Stimulated activated CD4-positive, alpha-beta T cell treated with anti-CD3 and anti-CD28 coated beads, Interleukin-2, amount 100 ng/mL, for 48 hours (primary cell): ENCODE measurements around the gene PADI2.

ENCODE experiments used
- DNase-seq, 2 donors: peaks; one replicate each; pipeline ENCODE4 v3.0.0-alpha.2; 2020

The PADI2 gene

GRCh38 chr1:17139637-17140036 is 20.4 kb upstream of the PADI2 start:
- DNase-seq = no peak

DNA sequence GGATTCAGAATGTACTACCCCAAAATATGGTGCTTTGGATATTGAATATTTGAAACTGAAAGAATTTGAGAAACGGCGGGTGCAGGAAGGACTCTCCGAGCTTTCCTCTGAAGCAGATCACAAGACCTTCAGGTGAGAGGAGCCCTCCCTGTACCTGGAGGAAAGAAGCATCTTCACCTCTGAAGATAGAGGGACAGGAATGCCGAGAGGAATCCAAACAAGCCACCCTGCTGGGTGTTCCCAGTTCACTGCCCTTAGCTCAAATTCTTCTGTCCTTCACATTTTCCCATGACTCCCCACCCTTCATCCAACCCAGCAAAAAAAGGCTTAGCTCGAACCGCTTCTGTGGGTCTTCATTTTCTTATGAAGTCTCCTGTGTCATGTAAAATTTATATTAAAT is 18.2 kb upstream of the PADI2 start:
- DNase-seq = no peak

DNA sequence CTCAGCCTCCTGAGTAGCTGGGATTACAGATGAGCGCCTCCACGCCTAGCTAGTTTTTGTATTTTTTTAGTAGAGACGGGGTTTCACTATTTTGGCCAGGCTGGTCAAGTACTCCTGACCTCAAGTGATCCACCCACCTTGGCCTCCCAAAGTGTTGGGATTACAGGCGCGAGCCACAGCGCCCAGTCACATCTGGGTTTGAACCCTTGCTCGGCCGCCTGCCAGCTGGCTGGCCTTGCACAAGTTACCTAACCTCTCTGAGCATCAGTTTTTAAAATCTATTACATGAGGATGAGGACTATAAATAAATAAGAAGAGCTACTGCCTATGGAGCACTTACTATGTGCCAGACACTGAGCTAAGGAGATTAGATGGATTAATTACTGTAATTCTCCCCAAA is 17.7 kb upstream of the PADI2 start:
- DNase-seq = no peak

DNA sequence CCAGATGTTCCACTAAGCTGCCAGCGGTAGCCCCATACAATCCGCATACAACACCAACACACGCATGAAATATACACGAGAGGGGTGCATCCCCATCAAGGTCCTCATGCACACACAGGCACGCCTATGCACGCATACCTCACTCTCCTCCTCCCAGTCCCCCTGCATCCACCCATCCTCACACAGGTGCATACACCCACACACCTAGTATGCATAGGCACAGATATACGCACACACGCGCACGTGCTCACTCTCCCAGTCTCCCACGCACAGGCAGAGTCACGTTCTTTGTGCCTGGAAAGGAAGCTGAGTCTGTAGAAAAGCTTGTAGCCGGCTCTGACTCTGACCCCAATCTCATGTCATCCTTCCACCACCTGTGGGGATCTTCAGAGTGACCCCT is 16.9 kb upstream of the PADI2 start:
- DNase-seq = no peak

DNA sequence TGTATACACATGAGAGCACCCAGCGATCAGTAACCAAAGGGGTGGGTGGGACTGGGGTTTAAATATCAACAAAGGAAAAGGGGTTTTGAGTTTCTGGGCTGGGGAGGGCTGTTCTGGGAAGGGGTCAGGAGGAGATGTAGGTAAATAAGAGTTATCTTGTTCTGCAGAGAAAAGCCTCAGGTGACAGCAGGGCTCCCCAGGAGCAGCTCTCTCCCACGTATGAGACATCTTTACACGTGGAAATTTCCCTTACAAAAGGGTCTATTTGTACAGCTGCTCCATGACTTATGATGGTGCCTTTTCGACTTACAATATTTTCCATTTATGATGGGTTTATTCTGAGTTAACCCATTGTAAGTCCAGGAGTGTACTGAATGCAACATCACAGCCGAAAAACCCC is 16.3 kb upstream of the PADI2 start:
- no peak for DNase-seq

DNA sequence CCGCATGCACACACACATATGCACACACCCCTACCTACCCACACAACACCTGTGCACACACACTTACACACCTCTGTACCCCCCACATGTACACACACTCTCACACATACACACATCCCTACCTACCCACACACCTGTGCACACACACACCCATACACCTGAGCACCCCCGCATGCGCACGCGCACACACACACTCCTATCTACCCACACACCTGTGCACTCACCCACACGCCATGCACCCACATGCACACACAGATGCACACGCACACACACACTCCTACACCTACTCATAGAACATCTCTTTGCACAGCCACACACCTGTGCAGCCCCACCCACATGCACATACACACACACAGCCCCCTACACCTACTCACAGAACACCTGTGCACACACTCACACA is 15.5 kb upstream of the PADI2 start:
- DNase-seq = no peak

- DNase-seq = no peak
These were observed 14.8 kb upstream of the PADI2 start for GRCh38 chr1:17134034-17134433.

DNA sequence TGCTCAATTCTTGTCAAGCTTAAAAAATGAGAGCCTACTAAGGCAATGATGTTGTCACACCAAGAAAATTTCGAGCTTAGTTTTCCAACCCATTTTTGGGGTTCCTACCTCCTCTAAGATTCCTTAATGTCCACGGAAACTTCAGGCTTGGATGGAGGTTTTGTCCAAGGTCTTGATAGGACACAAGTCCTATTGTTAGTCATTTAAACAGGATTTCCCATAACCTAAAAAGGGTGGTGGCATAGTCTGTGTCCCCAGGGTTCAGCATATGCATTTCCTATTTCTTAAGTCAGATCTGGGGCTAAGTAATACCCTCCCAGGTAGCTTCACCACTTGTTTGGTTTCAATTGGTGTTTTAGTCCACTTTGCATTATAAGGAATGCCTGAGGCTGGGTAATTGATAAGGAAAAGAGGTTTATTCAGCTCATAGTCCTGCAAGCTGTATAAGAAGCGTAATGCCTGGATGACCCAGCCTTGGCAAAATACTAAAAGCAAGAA is 10.9 kb upstream of the PADI2 start:
- DNase-seq = no peak

- no peak for DNase-seq
These were observed 9.1 kb upstream of the PADI2 start for GRCh38 chr1:17128361-17128760.

DNA sequence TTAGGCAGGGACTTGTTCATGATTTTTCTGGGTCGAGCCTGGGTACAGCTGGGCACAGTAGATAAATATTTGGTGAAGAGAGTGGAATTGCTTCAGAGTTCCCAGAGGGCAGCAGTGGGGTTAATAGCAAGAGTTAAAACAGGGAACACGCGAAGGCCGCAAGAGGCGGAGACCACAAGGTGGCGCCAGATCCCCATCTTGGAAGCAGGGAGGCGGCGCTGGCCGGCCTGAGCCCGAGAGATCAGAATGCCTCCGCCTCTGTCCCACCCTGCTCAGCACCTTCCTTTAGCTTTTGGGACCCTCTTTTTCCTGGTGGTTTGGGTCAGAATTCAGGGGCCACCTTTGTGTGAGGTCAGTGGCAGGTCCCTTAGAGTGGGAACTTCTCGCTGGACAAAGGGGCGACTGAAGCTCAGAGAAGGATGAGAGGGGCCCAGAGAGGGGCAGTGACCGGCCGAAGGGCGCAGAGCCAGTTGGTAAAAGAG is 6.5 kb upstream of the PADI2 start:
- peak; percentile 90 to 92 for DNase-seq

- no peak for DNase-seq
These were observed 4.2 kb upstream of the PADI2 start for GRCh38 chr1:17123196-17124045.

DNA sequence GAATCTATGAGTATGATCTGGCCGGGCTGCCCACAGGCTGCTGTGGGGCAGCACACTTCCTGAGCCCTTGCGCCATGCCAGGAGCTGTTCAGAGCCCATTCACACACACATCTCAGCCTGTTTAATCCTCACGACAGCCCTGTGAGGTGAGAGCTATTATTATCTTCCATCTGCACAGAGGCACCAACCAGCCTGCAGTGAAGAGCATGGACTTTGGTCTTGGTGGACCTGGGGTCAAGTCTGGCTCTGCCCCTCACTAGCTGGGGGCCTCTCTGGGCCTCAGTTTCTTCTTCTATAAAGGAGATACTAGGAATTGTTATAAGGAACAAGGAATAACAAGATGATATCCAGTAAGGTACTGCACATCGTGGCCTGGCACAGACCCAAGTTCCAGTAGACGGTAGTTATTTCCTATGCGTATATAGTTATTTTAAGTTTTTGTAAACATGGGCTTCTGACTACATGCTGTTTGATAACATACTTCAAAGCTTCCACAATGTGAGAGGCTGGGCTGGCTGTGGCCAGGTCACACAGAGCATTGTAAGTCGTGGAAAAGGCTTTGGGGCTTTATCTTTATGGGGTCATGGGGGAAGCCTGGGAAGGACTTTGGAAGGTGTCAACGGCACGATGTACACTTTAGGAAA is 3.4 kb upstream of the PADI2 start:
- no peak for DNase-seq

- no peak for DNase-seq
These were observed 2.6 kb upstream of the PADI2 start for GRCh38 chr1:17121881-17122280.

GRCh38 chr1:17120962-17121837 is 1.9 kb upstream of the PADI2 start:
- DNase-seq = no peak

- no peak for DNase-seq
These were observed 1.2 kb upstream of the PADI2 start for GRCh38 chr1:17120481-17120877.

DNA sequence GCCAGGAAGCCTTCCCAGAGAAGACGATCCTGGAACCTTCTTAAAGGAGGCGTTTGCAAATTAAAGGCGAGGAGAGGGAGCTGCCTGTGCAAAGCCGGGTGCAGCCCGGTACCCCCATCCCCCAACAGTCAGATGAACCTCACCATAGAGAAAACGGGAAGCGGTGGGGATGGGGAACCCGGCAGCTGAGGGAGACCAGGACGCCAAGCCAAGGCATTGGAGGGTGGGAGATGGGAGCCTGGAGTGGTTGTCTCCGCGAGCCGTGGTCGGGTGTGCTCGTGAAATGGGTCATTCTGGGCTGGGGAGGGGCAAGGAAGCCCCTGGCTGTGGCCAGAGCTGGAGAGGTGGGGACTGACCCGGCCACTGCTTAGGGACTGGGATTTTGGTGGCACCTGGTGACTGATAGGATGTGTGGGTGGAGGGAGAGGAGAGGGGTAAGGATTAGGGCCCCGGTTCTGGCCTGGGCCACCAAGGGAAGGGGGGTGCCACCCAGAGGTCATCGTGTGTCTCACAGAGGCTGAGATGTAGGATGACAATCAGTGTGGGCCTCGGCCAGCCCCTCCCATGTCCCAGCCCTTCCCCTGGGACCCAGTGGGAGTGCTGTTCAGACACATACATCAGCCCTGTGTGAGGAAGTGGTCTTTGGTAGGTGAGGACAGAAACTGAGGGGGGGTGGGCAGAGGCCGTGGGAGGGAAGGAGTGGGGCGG is 676 bp upstream of the PADI2 start:
- no peak for DNase-seq

DNA sequence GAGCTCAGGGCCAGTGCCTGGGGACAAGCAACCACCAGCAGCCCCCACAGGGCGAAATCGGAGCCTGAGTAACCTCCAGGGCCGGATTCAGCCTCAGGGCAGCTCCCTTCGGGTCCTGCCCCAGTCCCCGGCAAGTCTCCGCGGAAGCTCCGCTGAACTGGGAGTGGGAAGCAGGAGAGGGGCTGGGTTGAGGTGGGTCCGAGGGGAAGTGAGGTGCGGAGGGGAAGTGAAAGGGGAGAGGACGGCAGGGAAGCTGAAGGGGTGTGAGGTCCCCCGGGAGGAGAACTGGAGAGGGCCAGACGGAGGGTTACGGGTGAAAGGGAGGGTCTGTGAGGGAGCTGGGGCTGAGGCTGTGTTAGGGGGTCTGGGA is 560 bp downstream of the PADI2 start:
- no peak for DNase-seq

DNA sequence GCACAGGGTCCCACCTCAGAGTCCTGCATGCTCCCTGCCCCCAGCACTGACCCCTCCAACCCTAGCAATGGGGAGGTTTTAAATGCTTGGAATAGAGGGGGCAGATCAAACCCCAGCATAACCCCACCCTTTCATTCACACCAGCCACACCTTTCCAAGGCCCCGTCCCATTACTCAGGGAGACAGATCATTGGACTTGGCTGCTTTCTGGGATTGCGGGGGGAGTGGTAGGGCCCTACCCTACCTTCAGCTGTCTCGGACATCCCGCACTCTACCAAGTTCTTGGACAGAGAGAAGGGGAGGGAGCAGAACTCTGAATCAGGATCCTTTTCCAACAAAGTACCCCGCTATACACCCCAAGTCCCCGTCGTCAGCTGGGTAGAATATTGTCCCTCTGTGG is 983 bp downstream of the PADI2 start:
- no peak for DNase-seq

DNA sequence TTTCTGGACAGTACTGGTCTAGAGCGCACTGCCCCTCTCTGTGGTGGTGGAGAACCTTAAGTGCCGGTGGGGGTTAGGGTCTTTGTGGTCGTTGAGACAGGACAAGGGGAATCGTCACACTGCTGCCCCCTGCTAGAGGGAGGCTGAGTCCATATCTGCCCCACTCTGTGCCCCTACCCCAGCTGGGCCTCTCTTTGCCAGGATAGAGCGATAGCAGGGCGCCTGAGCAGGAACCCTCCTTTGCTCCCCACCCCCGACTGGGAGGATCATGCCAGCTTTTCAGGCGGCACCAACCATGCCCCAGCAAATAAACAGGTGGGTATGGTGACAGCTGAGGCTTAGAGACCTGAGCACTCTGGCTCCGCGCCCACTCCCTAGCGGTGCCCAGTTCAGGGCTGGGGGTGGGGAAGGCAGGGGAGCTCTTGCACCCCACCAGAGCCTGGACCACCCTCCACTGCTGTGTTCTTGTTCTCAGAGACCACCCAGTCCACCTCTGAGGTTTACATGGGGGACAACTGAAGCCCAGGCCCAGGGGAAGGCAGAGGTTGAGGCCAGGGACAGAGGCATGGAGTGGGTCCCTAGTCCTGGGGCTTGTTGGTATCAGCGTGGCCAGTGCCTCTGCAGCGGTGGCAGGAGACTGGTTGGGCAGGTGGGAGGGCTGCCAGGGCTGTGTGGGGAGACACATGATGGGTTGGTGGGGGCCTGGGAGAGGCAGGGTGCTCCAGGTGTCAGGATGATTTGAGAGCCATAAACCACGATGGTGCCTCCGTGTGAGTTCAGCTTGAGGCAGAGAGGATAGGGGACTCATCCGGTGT is 1.6 kb downstream of the PADI2 start:
- no peak for DNase-seq

DNA sequence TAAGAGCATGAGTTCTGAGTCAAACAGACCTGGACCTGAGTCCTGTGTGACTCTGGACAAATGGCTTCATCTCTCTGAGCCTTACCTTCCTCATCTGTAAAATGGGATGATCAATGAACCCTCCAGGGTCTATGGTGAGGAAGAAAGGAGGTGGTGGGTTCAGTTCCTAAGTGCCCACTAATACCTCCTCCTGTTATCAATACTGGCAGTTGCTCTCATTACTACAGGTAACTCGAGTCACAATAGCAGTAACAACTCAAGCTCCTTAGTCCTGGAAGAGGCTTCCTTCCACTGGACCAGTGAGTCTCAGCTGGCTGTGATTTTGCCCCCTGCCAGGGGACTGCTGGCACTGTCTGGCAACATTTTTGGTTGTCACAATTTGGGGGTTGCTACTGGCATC is 2.6 kb downstream of the PADI2 start:
- DNase-seq = no peak

DNA sequence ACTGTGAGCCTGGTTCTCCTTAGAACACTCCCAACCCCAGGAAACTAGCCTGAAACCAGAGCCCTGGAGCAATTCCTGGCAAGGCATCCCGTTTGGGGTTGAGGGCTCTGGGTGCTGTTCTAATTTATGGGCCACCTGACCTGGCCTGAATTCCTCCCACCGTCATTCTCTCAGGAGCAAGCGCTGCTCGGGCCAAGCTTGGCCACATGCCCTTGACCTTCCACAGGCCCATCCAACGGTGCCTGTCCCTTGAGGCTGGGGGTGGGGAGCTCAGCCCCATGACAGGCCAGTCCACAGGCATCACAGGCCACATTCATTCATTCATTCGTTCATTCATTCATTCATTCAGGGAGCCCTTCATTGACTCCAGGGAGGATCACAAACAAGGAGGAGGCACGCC is 5.3 kb downstream of the PADI2 start:
- no peak for DNase-seq
